Stimulated activated CD4-positive, alpha-beta T cell treated with anti-CD3 and anti-CD28 coated beads, Interleukin-12 subunit alpha, Interleukin-12 subunit beta, amount 100 ng/mL, for 48 hours (primary cell): ENCODE results near the gene CACNA1C.
A peak's percentile ranks its signal among the peaks of the same experiment; 100 is the strongest.
"Not testable (repeated sequence)": the region's sequence is repeated elsewhere in the genome, so short reads cannot be mapped to it uniquely, and the experiment has no call there.

Experiments
- DNase-seq, 3 donors: peaks; one replicate each; pipeline ENCODE4 v3.0.0-alpha.2; 2020; ENCODE audit warnings: low read depth in 2 of 3, low spot score in 1 of 3

CACNA1C gene

GRCh38 chr12:2678426-2678825 is 625.6 kb downstream of the CACNA1C start:
- no peak for DNase-seq

DNA sequence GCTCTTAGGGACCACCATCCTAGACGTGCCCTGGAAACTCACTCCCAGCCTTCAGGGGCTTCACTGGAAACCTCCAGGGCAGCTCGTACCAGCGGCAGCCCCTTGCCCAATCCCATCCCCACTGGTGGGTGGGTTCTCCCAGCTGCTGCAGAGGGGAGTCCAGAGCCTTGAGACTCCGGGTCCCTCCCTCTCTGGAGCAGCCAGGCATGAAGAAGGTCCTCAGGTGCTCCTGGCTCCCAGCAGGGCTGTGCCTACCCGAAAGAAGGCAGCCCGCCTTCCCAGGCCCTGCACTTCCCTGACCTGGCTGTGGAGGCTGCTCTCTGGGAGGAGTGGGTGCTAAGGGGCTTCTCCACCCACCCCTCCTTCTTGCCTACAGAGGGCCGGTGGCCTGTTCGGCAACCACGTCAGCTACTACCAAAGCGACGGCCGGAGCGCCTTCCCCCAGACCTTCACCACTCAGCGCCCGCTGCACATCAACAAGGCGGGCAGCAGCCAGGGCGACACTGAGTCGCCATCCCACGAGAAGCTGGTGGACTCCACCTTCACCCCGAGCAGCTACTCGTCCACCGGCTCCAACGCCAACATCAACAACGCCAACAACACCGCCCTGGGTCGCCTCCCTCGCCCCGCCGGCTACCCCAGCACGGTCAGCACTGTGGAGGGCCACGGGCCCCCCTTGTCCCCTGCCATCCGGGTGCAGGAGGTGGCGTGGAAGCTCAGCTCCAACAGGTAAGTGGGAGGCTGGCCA is 626.5 kb downstream of the CACNA1C start:
- no peak for DNase-seq

GRCh38 chr12:2679816-2680675 is 627.3 kb downstream of the CACNA1C start:
- no peak for DNase-seq

DNA sequence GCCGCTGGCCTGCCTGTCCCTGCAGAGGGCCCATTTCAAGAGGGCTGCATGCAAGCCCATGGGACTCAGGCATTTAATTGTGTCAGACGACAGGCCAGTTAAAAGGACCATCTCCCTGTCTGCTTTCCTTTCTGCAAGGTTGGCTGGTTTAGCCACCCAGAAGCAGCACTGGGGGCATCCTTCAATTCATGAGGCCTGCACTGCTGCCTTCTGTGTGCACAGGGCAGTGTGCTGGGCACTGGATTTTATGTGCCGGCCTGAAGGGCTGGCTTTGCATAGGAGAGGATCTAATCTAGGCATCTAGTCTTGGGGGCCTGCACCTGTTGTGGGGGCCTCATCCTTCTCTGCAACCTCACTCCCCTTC is 627.9 kb downstream of the CACNA1C start:
- no peak for DNase-seq

DNA sequence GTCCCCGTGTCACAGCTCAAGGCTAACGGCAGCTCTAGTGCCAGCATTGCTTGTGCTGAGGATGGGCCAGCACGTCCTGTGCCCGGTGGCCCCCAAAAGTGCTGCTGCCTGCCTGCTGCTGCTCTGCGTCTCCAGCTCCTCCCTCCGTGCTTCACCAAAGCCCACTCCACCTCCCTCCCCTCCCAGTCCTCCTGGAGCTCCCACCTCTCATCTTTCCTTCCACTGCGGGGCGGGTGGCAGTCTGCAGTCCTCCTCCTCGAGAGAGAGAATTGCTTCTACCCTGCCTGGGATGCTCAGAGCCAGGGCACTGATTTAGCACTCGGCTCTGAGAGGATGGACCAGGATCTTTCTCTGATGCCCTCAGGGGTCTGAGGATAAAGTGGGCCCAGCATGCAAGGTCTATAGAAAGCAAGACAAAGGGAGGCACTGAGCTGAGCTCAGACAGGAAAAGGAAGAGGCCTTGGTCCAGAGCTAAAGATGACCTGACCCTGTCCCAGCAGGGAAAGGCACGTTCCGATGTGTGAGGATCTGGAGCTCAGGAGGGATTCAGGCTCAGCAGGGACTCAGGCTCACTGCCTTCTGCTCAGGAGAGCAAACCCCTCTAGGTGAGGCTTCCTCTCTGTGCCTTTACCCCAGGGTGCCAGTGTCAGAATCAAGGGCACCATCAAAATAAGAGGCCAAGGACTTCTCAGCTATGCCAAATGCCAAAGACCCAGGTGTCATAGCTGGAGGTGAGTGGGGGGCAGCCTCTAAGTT is 628.8 kb downstream of the CACNA1C start:
- DNase-seq: no peak

DNA sequence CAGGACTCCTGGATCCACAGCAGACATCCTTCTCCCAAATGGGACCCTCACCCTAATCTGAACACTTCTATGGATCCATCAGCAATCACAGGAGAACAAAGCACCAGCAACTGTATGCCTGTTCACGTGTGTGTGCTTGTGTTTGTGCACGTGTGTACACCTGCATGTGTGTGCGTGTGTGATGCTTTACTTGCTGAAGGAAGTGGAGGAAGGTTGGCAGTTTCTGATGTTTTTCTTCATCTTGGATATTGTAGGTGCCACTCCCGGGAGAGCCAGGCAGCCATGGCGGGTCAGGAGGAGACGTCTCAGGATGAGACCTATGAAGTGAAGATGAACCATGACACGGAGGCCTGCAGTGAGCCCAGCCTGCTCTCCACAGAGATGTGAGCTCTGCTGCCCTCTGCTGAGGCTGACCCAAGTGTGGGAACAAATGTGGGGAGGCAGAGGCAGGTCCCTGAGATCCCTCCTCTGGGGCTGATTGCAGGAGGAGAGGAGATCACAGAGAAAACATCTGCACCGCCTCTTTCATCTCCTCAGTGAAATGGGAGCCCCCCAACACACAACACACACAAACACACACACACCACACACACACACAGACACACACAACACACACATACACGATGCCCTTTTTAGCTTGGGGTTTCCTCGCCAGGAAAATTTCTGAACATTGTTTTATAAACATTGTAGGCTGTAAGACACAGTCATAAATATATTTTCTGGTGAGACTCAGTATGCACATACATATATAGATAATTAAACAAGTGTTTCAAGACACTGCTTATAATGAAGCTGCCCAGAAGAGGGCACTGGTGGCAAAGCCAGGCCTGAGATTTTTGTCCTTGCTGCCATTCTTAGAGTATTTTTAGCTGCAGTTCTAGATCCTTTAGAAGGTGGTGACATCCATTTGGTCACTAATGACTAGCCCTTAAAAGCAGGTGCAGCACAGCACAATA is 629.8 kb downstream of the CACNA1C start:
- DNase-seq: peak in 1 of 3 donors; percentile 35

- DNase-seq: no peak
Measured at GRCh38 chr12:2683283-2684025, 630.7 kb downstream of the CACNA1C start.

GRCh38 chr12:2684026-2684325 is 631.2 kb downstream of the CACNA1C start:
- DNase-seq: not testable (repeated sequence)

DNA sequence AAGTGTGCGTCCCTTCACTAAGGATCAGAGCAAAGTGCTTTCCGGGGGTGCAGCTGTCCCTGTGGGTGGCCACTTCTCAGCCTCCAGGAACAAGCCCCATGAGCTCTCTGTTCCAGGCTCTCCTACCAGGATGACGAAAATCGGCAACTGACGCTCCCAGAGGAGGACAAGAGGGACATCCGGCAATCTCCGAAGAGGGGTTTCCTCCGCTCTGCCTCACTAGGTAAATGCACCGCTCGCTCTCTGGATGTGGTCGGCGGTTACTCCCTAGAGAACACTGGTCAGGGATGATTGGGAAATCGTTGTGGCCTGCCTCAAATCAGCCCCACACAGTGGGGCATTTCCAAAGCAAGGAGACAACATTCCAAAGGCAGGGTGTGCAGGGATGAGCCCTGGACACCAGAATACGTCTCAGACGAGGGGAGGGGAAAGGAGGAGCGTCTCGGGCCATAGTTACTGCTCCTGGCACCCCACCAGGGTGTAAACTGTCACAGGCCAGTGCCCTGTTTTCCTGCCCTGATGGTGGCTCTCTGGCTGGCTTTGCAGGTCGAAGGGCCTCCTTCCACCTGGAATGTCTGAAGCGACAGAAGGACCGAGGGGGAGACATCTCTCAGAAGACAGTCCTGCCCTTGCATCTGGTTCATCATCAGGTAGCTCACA is 633.0 kb downstream of the CACNA1C start:
- not testable (repeated sequence) for DNase-seq

DNA sequence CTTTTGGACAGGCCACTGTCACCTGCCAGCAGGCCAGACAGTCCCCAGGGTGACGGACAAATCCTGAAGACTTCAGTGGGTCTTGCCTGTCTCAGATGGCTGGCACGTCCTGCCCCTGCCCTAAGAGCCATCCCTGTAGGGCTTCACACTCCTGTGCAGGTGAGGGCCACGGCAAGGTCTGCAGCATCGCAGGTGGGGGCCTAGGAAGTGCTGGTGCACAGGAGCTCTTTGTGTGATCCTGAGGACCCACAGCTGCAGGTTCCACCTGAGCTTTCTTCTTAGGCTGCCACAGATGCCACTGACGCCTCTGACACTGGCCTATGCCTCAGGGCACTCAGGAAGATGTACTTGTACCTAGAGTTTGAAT is 633.5 kb downstream of the CACNA1C start:
- no peak for DNase-seq

GRCh38 chr12:2687058-2687457 is 634.3 kb downstream of the CACNA1C start:
- no peak for DNase-seq

DNA sequence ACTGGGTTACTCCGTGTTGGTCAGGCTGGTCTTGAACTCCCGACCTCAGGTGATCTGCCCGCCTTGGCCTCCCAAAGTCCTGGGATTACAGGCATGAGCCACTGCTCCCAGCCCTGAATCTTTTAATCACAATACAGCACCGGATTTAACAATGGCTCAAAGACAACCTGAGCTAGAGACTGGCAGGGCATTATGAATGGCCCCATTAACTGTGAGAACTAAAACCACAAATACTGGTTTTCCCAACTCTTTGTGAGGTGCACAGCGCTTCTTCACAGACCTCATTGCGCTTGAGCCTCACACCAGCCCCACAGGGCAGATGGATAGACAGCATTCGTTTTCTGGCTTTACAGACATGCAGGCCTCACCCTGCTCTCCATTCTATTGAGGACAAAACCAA is 634.9 kb downstream of the CACNA1C start:
- DNase-seq: no peak

DNA sequence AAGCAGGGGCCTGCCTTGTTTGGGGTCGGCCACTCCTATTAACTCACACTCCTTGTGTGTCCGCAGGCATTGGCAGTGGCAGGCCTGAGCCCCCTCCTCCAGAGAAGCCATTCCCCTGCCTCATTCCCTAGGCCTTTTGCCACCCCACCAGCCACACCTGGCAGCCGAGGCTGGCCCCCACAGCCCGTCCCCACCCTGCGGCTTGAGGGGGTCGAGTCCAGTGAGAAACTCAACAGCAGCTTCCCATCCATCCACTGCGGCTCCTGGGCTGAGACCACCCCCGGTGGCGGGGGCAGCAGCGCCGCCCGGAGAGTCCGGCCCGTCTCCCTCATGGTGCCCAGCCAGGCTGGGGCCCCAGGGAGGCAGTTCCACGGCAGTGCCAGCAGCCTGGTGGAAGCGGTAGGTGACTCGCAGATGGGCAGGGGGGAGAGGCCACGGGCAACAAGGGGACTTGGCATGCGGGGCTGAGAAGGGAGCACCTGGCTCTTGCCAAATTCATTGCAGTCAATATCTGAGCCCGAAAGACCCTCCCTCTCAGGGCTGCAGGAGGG is 635.7 kb downstream of the CACNA1C start:
- DNase-seq: no peak

GRCh38 chr12:2689393-2689792 is 636.6 kb downstream of the CACNA1C start:
- no peak for DNase-seq

DNA sequence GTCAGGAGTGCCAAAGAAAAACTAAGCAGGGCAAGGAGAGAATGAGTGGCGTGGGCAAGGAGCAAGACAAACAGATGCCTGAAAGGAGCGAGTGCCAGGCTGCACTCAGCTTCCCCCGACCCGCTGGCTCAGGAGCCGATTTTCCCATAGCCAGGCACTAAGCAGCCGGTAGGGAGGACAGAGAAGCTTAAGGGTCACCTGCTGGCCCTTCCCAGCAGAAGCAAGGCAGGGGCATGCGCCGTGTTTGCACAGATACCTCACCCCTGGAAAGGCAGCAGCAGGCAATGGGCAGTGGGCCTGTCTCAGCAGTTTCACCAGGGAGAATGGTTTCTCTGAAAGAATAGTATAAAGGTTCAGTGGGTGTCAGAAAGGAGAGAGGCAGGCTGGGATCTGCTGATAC is 637.1 kb downstream of the CACNA1C start:
- no peak for DNase-seq

DNA sequence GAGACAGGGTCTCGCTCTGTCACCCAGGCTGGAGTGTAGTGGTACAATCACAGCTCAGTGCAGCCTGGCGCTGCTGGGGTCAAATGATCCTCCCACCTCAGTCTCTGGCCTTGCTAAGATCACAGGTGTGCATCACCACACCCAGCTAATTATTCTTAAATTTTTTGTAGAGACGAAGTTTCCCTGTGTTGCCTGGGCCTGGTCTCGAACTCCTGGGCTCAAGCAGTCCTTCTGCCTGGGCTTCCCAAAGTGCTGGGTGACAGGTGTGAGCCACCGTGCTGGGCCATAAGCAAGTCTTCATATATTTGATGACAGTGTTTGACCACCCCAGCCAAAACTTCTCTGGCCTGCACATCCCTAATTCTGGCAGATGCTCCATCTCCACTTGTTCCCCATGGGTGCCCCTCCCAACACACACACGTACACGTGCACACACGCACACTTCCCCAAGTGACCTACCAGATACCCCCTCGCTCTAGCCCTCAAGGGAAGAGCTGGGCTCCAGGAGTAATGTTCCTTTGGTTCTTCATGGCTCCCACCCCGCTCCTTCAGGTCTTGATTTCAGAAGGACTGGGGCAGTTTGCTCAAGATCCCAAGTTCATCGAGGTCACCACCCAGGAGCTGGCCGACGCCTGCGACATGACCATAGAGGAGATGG is 637.7 kb downstream of the CACNA1C start:
- no peak for DNase-seq

GRCh38 chr12:2691006-2691344 is 638.2 kb downstream of the CACNA1C start:
- peak; percentile 31 to 49 (median 32) for DNase-seq

GRCh38 chr12:2691345-2692071 is 638.7 kb downstream of the CACNA1C start:
- DNase-seq: peak in 2 of 3 donors; percentile 26 to 38
